ENCODE measurements around the gene CIDEA. TPM values are rescaled to one million over a fixed set of nuclear protein-coding genes. Genes with fewer than 3 reads are reported as not detected.

The CIDEA gene
- total RNA-seq, 1 donor from 2014 or later, result 0.53 TPM

GRCh38 chr18:12295389-12296086 is 41.4 kb downstream of the CIDEA start:
- FAIRE-seq, result no peak
- no peaks in the 10 kb centered on the region for H3K27me3 ChIP-seq (ENCODE audit: control insufficient read depth, insufficient read depth, low read length)
- no peak overlapping the region for H3K4me3 ChIP-seq (ENCODE audit: low read depth, low read length)
- TF ChIP-seq, protein P1, sequence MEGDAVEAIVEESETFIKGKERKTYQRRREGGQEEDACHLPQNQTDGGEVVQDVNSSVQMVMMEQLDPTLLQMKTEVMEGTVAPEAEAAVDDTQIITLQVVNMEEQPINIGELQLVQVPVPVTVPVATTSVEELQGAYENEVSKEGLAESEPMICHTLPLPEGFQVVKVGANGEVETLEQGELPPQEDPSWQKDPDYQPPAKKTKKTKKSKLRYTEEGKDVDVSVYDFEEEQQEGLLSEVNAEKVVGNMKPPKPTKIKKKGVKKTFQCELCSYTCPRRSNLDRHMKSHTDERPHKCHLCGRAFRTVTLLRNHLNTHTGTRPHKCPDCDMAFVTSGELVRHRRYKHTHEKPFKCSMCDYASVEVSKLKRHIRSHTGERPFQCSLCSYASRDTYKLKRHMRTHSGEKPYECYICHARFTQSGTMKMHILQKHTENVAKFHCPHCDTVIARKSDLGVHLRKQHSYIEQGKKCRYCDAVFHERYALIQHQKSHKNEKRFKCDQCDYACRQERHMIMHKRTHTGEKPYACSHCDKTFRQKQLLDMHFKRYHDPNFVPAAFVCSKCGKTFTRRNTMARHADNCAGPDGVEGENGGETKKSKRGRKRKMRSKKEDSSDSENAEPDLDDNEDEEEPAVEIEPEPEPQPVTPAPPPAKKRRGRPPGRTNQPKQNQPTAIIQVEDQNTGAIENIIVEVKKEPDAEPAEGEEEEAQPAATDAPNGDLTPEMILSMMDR (IDR thresholded peaks at IDR 0.05; ENCODE audit: insufficient read depth, low read length, severe bottlenecking), result no peak
- no peak for DNase-seq (ENCODE audit: low read depth)
- no peaks in the 10 kb centered on the region for H3K36me3 ChIP-seq (ENCODE audit: control insufficient read depth, insufficient read depth, low read length)

DNA sequence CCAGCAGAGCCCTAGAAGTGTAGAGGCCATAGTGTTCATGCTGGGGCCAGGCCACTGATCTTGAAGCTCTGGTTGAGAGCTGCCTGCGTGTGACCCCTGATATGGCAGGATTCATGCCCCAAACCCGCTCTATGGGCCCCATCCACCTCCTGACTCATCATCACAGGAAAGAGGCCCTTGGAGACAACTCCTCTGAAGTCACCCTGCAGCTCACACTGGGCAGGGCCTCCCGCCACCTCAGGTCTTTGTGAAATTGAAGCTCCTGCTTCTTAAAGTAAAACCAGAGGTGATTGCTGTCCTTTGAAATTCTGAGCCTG is 41.9 kb downstream of the CIDEA start:
- Histone ChIP-seq H3K4me3 (ENCODE audit: low read depth, low read length) (no peak overlapping the region), H3K36me3 (ENCODE audit: control insufficient read depth, insufficient read depth, low read length) (no peaks in the 10 kb centered on the region), H3K27me3 (ENCODE audit: control insufficient read depth, insufficient read depth, low read length) (no peaks in the 10 kb centered on the region)
- DNase-seq (ENCODE audit: low read depth) (peak; percentile 29), FAIRE-seq (no peak)
- TF ChIP-seq, protein P1 (IDR thresholded peaks at IDR 0.05; ENCODE audit: insufficient read depth, low read length, severe bottlenecking), result no peak

DNA sequence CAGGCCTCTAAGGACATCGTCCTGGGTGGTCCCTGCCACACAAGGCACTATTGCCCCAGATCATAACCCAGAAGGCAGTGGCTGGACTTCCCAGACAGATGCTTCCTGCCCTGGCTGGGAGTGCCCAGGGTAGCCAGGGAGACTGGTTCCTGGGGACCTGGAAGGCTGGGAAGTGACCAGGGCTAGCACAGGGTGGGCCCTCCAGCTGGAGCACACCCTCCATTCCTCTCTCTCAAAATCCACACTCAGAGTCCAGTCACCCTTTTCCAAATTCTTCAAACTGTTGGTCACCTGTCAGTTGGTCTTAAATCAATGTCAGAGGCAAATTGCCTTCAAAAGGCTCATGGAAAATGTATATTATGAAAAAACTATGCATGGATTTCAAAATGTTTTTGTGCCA is 42.3 kb downstream of the CIDEA start:
- Histone ChIP-seq H3K27me3 (ENCODE audit: control insufficient read depth, insufficient read depth, low read length) (no peaks in the 10 kb centered on the region), H3K4me3 (ENCODE audit: low read depth, low read length) (no peak overlapping the region), H3K36me3 (ENCODE audit: control insufficient read depth, insufficient read depth, low read length) (no peaks in the 10 kb centered on the region)
- DNase-seq (ENCODE audit: low read depth) (no peak), FAIRE-seq (no peak)
- TF ChIP-seq, protein P1 (IDR thresholded peaks at IDR 0.05; ENCODE audit: insufficient read depth, low read length, severe bottlenecking), result no peak

DNA sequence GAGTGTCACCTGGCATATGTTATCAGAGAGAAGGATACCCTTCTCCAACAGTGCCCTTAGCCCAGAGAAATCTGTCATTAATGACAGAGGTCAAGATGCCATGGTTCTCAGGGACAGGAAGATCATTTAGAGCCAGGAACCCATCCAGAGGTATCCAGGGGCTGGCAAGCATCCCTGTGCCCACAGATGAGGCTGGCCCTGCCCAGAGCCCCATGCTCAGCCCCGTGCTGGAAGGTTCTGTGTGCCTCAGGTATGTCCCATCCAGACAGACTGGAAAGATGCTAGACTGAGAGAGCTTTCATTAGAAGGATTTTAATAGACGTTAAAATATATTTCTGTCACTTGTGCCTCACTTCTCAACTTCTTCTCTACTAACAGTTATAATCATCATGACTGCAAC is 45.7 kb downstream of the CIDEA start:
- DNase-seq (ENCODE audit: low read depth) (no peak), FAIRE-seq (no peak)
- Histone ChIP-seq H3K27me3 (ENCODE audit: control insufficient read depth, insufficient read depth, low read length) (no peaks in the 10 kb centered on the region), H3K4me3 (ENCODE audit: low read depth, low read length) (no peak overlapping the region), H3K36me3 (ENCODE audit: control insufficient read depth, insufficient read depth, low read length) (no peaks in the 10 kb centered on the region)
- TF ChIP-seq, protein P1 (IDR thresholded peaks at IDR 0.05; ENCODE audit: insufficient read depth, low read length, severe bottlenecking), result no peak

DNA sequence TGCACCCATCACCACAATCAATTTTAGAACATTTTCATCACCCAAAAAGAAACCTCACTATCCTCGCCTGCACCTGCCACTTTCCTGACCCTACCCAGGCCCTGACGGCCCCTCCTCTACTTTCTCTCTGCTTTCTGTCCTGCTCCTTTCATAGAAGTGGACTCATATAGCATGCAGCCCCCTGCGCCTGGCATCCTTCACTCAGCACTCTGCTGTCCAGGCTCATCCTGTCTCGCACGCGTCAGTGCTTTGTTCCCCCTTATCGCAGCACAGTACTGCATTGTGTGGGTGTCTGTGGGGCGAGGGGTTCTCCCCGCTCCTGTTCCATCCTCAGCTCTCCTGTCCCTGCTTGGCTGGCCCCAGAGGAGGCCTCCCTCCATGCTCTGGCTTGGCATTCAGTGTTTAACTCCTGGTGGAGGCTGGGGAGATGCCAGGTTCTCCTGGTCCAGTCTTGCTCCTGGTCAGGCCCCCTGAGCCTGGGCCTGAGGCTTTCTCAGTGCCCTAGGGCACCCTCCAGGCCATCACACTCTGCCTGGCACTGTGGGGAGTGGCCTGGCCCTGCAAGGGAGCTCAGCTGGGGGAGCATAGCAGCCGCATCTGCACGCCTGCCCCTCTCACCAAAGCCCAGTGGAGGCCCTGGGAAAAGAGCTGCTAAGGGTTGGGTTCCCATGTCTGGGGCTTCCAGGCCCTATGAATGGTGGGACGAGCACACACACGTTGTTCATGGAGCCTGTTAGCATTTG is 47.3 kb downstream of the CIDEA start:
- no peak for DNase-seq (ENCODE audit: low read depth)
- H3K36me3 ChIP-seq (ENCODE audit: control insufficient read depth, insufficient read depth, low read length), result no peaks in the 10 kb centered on the region
- TF ChIP-seq, protein P1 (IDR thresholded peaks at IDR 0.05; ENCODE audit: insufficient read depth, low read length, severe bottlenecking), result no peak
- no peak overlapping the region for H3K4me3 ChIP-seq (ENCODE audit: low read depth, low read length)
- H3K27me3 ChIP-seq (ENCODE audit: control insufficient read depth, insufficient read depth, low read length), result no peaks in the 10 kb centered on the region
- no peak for FAIRE-seq
